RPMI8226 (cell line): ENCODE results near the gene IL34.
"Not testable (repeated sequence)": the region's sequence is repeated elsewhere in the genome, so short reads cannot be mapped to it uniquely, and the experiment has no call there.

Experiments used
- DNase-seq: peaks from one replicate; pipeline ENCODE4 v3.0.0-alpha.2; 2015

The IL34 gene

DNA sequence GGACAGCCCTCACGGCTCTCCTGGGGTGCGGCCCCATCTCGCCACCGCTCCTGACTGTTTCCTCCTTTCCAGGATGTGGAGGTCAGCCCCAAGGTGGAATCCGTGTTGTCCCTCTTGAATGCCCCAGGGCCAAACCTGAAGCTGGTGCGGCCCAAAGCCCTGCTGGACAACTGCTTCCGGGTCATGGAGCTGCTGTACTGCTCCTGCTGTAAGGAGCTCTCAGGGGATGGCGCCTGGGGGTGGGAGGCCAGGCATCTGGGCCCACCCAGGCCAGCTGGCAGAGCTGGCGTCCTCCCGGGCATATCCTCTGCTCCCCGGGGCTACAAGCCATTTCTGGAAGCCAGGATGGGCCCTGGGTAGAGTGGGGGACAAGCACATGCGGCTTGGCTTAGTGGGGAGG lies 13.2 kb downstream of the IL34 start:
- DNase-seq = no peak

GRCh38 chr16:70659953-70660671 lies 13.8 kb downstream of the IL34 start:
- DNase-seq = no peak

- no peak for DNase-seq
Observed at GRCh38 chr16:70660672-70661350, 14.5 kb downstream of the IL34 start.

DNA sequence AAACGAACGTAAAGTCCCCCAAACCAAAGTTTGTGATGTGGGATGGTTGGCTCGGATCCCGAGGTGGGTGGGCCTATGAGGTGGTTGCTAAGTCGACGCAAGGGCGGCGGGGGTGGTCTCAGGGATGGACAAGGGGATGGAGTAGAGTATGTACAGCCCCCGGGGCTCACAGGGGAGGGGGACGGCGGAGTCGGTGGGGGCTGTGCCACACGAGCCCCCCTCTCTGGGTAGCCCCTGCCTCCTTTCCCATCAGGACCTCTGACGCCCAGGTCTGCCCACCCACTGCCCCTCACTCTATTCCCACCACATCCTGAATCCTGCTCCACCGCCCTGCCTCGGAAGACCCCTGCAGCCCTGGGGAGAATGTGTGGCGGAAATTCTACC lies 15.2 kb downstream of the IL34 start:
- DNase-seq = no peak

GRCh38 chr16:70661918-70662641 lies 15.7 kb downstream of the IL34 start:
- no peak for DNase-seq

GRCh38 chr16:70662991-70663523 lies 16.7 kb downstream of the IL34 start:
- DNase-seq = no peak

GRCh38 chr16:70663524-70664324 lies 17.4 kb downstream of the IL34 start:
- no peak for DNase-seq

GRCh38 chr16:70664325-70665112 lies 18.2 kb downstream of the IL34 start:
- no peak for DNase-seq

DNA sequence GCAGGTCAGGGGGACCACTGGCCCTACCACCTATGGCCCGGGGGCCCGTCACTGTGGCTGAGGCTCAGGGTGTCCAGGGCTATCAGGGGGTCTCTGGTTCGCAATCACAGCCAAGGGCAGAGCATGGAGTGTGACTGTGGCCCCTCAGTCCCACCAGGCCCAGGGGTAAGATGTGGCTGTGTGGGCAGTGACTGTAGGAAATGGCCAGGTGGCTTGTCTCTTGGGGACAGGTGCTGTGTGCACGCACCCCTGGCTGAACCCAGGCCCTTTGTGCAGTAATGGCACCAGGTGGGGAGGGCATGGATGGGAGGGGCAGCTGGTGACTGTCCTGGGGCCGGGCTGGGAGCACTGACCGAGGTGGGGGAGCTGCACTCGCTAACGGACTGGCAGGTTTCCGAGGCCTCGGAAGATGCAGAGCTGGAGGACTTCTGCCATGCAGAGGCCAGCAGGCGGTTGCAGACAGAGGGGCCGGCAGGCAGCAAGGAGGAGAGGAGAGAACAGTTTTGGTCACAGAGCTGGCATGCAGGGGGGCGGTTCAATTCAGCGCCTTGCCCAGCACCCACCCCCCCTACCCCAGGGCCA lies 18.8 kb downstream of the IL34 start:
- DNase-seq = no peak

GRCh38 chr16:70665806-70666735 lies 19.7 kb downstream of the IL34 start:
- no peak for DNase-seq

DNA sequence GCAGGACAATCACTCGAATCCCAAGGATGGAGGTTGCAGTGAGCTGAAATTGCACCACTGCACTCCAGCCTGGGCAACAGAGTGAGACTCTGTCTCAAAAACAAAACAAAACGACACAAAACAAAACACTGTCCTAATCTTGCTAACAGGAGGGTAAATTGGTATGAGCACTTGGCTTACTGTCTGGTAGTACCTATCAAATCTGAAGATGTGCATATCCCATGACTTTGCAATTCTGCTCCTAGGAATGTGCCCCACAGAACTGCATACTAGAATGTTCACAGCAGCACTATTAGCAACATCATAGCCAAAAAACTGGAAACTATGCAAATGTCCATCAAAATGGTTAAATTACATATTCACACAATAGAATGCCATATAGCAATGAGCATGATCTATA lies 23.8 kb downstream of the IL34 start:
- DNase-seq = no peak

- not testable (repeated sequence) for DNase-seq
Observed at GRCh38 chr16:70670938-70671337, 24.6 kb downstream of the IL34 start.

DNA sequence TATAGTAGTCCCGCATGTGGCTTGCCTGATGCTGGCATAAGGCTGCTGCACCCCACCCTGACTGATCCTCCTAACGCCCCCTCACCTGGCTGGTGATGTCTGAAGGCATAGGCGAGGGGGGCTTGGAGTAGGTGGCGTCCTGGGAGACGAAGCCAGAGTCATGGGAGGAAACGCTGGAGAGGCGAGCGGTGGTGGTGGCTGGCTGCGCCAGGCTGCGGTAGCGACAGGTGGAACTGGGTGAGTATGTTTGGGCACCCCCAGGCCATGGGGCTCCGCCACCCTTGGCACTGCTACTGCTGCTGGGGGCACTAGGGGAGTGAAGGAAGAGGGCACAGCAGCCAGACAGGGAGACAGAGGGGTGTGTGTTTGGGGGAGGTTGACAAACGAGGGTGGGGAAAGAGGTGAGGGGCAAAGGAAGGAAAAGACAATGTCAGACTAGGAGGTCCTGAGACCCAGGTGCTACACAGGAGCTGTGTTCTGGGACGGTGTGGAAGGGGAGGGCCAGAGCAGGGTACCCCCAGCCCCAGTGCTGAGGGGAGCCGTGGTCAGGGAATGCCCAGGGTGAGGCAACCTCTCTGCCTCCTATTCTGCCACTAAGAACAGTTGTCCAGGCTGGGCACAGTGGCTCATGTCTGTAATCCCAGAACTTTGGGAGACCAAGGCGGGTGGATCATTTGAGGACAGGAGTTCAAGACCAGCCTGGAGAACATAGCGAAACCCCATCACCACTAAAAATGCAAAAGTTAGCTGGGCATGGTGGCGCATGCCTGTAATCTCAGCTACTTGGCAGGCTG lies 28.1 kb downstream of the IL34 start:
- no peak for DNase-seq

DNA sequence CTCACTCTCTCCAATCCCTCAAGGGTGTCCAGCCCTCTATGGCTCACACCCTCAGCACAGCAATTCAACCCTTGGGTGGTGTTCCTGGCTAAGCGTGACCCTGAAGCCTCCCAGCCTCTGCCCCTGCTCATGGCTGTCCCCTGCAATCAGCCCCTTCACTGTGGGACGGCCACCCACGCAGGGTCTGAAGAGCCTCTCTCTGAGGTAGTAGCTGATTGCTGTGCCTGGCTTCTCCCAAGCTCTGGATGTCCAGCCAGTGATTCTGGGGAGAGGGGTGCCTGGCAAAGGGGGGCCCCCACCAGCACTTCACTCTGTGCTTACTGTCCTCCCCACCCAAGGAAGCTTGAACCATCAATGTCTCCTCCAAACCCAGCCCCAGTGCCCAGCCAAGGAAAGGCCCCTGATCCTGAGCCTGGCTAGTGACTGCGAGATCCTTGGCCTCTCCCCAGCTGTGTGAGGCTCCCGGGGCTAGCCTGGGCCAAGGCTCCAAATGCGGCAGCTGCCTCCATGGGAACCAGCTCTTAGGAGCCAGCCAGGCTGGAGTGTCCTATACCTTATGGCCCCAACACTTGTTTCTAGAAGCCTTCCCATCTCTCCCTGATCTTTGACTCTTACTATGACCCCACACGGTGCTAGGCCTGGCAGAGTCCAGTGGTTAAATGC lies 29.6 kb downstream of the IL34 start:
- no peak for DNase-seq

GRCh38 chr16:70676675-70677498 lies 30.5 kb downstream of the IL34 start:
- DNase-seq = no peak

DNA sequence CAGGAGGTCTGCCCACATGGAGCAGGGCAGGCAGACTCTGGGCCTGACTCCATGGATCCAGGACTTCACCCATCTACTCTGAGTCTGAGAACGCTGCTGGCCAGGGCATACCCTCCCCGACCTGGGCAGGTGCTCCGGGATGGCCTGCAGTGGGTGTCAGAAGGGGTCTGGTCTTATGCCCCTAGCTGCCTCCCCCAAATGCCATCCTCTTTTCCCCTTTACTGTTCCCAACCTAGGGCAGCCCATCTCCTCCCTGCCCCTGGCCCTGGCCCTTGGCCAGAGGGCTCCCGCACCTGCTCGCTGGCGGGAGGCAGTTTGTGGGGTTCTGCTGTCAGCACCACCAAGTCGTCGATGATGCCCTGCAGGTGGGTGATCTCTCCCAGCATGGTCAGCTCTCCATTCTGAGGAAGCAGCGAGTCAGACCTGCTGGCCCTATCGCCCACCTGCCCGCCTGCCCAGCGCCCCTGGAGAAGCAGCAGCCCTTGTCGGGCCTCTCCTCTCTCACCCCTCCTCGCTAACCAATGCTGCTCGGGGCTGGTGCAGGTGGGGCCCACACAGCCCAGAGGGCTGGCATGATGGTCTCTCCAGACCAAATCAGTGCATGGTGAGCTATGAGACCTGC lies 31.3 kb downstream of the IL34 start:
- no peak for DNase-seq

GRCh38 chr16:70678121-70678897 lies 31.9 kb downstream of the IL34 start:
- no peak for DNase-seq
